Liver (tissue), 9 donors: ENCODE data around the gene HAND2. TPM values are rescaled to one million over a fixed set of nuclear protein-coding genes. Genes with fewer than 3 reads are reported as not detected.
A peak's percentile ranks its signal among the peaks of the same experiment; 100 is the strongest.

Experiments used
- DNase-seq: peaks from one replicate; pipeline ENCODE4 v3.0.0-alpha.2; 2017; ENCODE audit warnings: low spot score
- H3K27ac ChIP-seq, 2 donors: one replicate each; pipeline ENCODE4 v1.7.0; 2013; ENCODE audit warnings: inconsistent platforms in 2 of 2, low read length in 2 of 2, control low read depth in 1 of 2, low read depth in 1 of 2, mild to moderate bottlenecking in 1 of 2
- H3K27me3 ChIP-seq, 4 donors: one replicate each; pipeline versions ENCODE4 v1.6.1 to v1.7.0; 2013; ENCODE audit warnings: low read length in 3 of 4, inconsistent platforms in 1 of 4, mild to moderate bottlenecking in 1 of 4, moderate library complexity in 1 of 4; ENCODE audit not compliant: control insufficient read depth in 4 of 4, insufficient read depth in 4 of 4
- H3K36me3 ChIP-seq, 4 donors: one replicate each; pipeline versions ENCODE4 v1.6.1 to v1.7.0; 2013; ENCODE audit warnings: low read length in 3 of 4, mild to moderate bottlenecking in 3 of 4, low read depth in 1 of 4, moderate library complexity in 1 of 4; ENCODE audit not compliant: control insufficient read depth in 4 of 4, insufficient read depth in 3 of 4
- H3K4me1 ChIP-seq, 4 donors: one replicate each; pipeline versions ENCODE4 v1.6.1 to v1.7.0; 2013; ENCODE audit warnings: low read length in 3 of 4, mild to moderate bottlenecking in 3 of 4, moderate library complexity in 1 of 4; ENCODE audit not compliant: control insufficient read depth in 4 of 4, insufficient read depth in 4 of 4
- H3K4me3 ChIP-seq, 3 donors: one replicate each; pipeline versions ENCODE4 v1.6.1 to v1.7.0; 2013; ENCODE audit warnings: low read length in 3 of 3, control low read depth in 1 of 3, low read depth in 1 of 3, mild to moderate bottlenecking in 1 of 3
- H3K9ac ChIP-seq, 2 donors: one replicate each; pipeline ENCODE4 v1.7.0; 2013; ENCODE audit warnings: low read length in 2 of 2, mild to moderate bottlenecking in 2 of 2, moderate library complexity in 2 of 2, control low read depth in 1 of 2, low read depth in 1 of 2
- H3K9me3 ChIP-seq, 4 donors: one replicate each; pipeline versions ENCODE4 v1.6.1 to v1.7.0; 2013; ENCODE audit warnings: low read length in 3 of 4; ENCODE audit not compliant: control insufficient read depth in 4 of 4
- ATF3 ChIP-seq: IDR thresholded peaks from 2 replicates; pipeline ENCODE4 v1.6.1; 2016; ENCODE audit warnings: antibody characterized with exemption
- CTCF ChIP-seq: fragments of 150-350 bp; IDR thresholded peaks from 2 replicates; pipeline ENCODE4 v1.5.1; 2017; ENCODE audit warnings: improper control_type of control experiment, low read depth, low read length; ENCODE audit not compliant: missing input control
- EGR1 ChIP-seq, 2 donors: IDR thresholded peaks; 2 replicates each; pipeline ENCODE4 v1.6.1; 2016 to 2018; ENCODE audit warnings: antibody characterized with exemption in 2 of 2, low read depth in 2 of 2
- FOXA2 ChIP-seq: IDR thresholded peaks from 2 replicates; pipeline ENCODE4 v1.6.1; 2016; ENCODE audit warnings: antibody characterized with exemption
- HNF4G ChIP-seq: IDR thresholded peaks from 2 replicates; pipeline ENCODE4 v1.6.1; 2016; ENCODE audit warnings: antibody characterized with exemption
- JUND ChIP-seq, 2 donors: IDR thresholded peaks; 2 replicates each; pipeline ENCODE4 v1.6.1; 2016; ENCODE audit warnings: antibody characterized with exemption in 2 of 2
- NR2F2 ChIP-seq: IDR thresholded peaks from 2 replicates; pipeline ENCODE4 v1.6.1; 2016; ENCODE audit warnings: antibody characterized with exemption
- RAD21 ChIP-seq, 2 donors: IDR thresholded peaks; 2 replicates each; pipeline ENCODE4 v1.6.1; 2016; ENCODE audit warnings: antibody characterized with exemption in 2 of 2, mild to moderate bottlenecking in 2 of 2
- RXRA ChIP-seq, 2 donors: IDR thresholded peaks; 2 replicates each; pipeline ENCODE4 v1.6.1; 2017 to 2018; ENCODE audit warnings: antibody characterized with exemption in 2 of 2, mild to moderate bottlenecking in 1 of 2
- SP1 ChIP-seq: IDR thresholded peaks from 2 replicates; pipeline ENCODE4 v1.6.1; 2018; ENCODE audit warnings: antibody characterized with exemption, mild to moderate bottlenecking
- TAF1 ChIP-seq: conservative IDR thresholded peaks from 2 replicates; pipeline ENCODE4 v1.6.1; 2016; ENCODE audit warnings: antibody characterized with exemption, mild to moderate bottlenecking
- YY1 ChIP-seq: IDR thresholded peaks from 2 replicates; pipeline ENCODE4 v1.6.1; 2016; ENCODE audit warnings: antibody characterized with exemption, mild to moderate bottlenecking
- WGBS: extraction: QIAGEN DNeasy Blood & Tissue Kit; methylation state at CpG from one replicate; pipeline ENCODE4 v1.1.7; 2013; 5-methylcytosine and 5-hydroxymethylcytosine counted together
- polyA plus RNA-seq, 2 donors: library from polyadenylated mRNA; stranded (reverse) in 1 of 2; unstranded in 1 of 2; fragments of 200-250 nt in 1 of 2; fragments of >200 nt in 1 of 2; fragmentation: Nextera tagmentation in 1 of 2; extraction: Ambion mirVana in 1 of 2; gene quantifications; one replicate each; pipeline versions ENCODE4 v1.2.1 to v1.2.3, GENCODE V29; 2013 to 2015
- total RNA-seq, 2 donors: library from RNA; depleted of rRNA; stranded (reverse); fragments of >200 nt; gene quantifications; one replicate each; pipeline ENCODE4 v1.2.3, GENCODE V29; 2014
- TF ChIP-seq, protein P1 (sequence below): IDR thresholded peaks from 2 replicates; pipeline ENCODE4 v1.6.1; 2016; ENCODE audit warnings: antibody characterized with exemption
- TF ChIP-seq, protein P2 (sequence below): IDR thresholded peaks from 2 replicates; pipeline ENCODE4 v1.6.1; 2016; ENCODE audit warnings: antibody characterized with exemption
- donor health status: healthy.
- donor health status: healthy.
- donor health status: healthy.
- donor health status: healthy.
- donor health status: healthy.

Gene HAND2
- total and polyA plus RNA-seq, 4 donors: 2.1 to 4.7 (median 3.7) TPM

GRCh38 chr4:173526027-173526482 is 4.0 kb downstream of the HAND2 start:
- Histone ChIP-seq H3K9me3 (no peaks in the 10 kb centered on the region), H3K9ac (no peak overlapping the region), H3K27ac (peak overlapping the region; percentile 42 to 60), H3K4me1 (peaks cover 12 to 32% (median 19%) of the 10 kb centered on the region in 4 donors), H3K27me3 (peaks cover 8 to 30% (median 23%) of the 10 kb centered on the region in 4 donors), H3K4me3 (peak overlapping the region in 1 of 3 donors; percentile 45), H3K36me3 (no peaks in the 10 kb centered on the region)
- DNase-seq: no peak
- TF ChIP-seq EGR1 (IDR thresholded peaks at IDR 0.05; ENCODE audit: low read depth in 2 of 2): no peak
- no peak for TF ChIP-seq HNF4G
- TF ChIP-seq FOXA2: no peak
- TF ChIP-seq TAF1: no peak
- TF ChIP-seq YY1: no peak
- no peak for TF ChIP-seq NR2F2
- no peak for TF ChIP-seq JUND (IDR thresholded peaks at IDR 0.05)
- TF ChIP-seq ATF3: no peak
- TF ChIP-seq SP1: no peak
- no peak for TF ChIP-seq RXRA (IDR thresholded peaks at IDR 0.05)
- 17% methylated on average over 10 of the region's 10 CpGs for WGBS

DNA sequence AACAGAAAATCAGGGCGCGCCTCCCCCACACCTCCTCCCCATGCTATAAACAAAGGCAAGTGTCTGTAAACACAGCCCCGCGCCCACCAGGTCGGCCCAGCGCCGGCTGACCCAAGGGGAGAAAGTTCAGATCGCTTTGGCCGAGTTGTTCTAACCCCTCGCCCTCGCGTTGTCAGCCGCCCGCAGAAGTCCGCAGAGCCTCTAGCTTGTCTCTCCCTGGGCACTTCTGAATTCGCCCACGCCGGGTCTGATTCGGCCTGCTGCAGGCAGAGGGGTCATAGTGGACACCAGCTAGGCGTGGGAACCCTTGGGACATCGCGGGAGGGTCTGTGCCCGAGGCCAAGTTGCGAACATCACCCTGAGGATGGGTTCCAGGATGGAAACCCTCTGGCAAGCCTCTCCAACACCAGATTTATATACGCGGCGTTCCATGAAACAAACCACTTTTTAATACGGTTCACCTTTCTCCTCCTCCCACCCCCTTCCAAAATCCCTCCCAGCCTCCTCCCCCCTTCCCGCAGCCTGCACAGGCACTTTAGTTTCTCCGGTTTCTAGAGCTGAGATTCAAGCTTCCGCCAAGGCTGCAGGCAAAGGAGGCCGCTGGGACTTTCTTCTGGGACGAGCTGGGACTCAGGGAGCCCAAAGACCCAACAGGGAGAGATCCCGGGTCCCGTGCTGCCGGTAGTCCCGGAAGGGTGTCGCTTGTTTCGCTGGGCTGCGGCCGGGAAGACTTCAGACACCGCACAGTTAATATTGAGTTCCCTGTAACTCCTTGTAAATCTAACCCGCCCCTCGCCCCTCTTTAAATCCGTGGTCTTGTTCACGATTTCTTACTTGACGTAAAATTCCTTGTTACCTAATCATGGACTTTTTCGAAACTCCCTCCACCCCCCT is 4.7 kb downstream of the HAND2 start:
- 7% methylated on average over 48 of the region's 48 CpGs for WGBS
- Histone ChIP-seq H3K27me3 (peaks cover 8 to 32% (median 24%) of the 10 kb centered on the region in 4 donors), H3K4me3 (peak overlapping the region in 1 of 3 donors; percentile 45), H3K9me3 (no peaks in the 10 kb centered on the region), H3K9ac (no peak overlapping the region), H3K4me1 (peaks cover 12 to 32% (median 18%) of the 10 kb centered on the region in 4 donors), H3K36me3 (no peaks in the 10 kb centered on the region), H3K27ac (peak overlapping the region in 1 of 2 donors; percentile 60)
- TF ChIP-seq NR2F2: no peak
- no peak for TF ChIP-seq YY1
- TF ChIP-seq TAF1: no peak
- TF ChIP-seq RAD21 (IDR thresholded peaks at IDR 0.05): no peak
- TF ChIP-seq, protein P1, sequence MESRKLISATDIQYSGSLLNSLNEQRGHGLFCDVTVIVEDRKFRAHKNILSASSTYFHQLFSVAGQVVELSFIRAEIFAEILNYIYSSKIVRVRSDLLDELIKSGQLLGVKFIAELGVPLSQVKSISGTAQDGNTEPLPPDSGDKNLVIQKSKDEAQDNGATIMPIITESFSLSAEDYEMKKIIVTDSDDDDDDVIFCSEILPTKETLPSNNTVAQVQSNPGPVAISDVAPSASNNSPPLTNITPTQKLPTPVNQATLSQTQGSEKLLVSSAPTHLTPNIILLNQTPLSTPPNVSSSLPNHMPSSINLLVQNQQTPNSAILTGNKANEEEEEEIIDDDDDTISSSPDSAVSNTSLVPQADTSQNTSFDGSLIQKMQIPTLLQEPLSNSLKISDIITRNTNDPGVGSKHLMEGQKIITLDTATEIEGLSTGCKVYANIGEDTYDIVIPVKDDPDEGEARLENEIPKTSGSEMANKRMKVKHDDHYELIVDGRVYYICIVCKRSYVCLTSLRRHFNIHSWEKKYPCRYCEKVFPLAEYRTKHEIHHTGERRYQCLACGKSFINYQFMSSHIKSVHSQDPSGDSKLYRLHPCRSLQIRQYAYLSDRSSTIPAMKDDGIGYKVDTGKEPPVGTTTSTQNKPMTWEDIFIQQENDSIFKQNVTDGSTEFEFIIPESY: no peak
- TF ChIP-seq HNF4G: no peak
- no peak for TF ChIP-seq JUND (IDR thresholded peaks at IDR 0.05)
- DNase-seq: no peak

- Histone ChIP-seq H3K27me3 (peaks cover 6 to 36% (median 22%) of the 10 kb centered on the region in 4 donors), H3K36me3 (no peaks in the 10 kb centered on the region), H3K9ac (no peak overlapping the region), H3K4me3 (peak overlapping the region in 1 of 3 donors; percentile 45), H3K4me1 (peaks cover 8 to 26% (median 15%) of the 10 kb centered on the region in 4 donors), H3K27ac (peak overlapping the region in 1 of 2 donors; percentile 79), H3K9me3 (no peaks in the 10 kb centered on the region)
- no peak for TF ChIP-seq CTCF
- TF ChIP-seq NR2F2: no peak
- TF ChIP-seq, protein P2, sequence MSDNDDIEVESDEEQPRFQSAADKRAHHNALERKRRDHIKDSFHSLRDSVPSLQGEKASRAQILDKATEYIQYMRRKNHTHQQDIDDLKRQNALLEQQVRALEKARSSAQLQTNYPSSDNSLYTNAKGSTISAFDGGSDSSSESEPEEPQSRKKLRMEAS: no peak
- TF ChIP-seq FOXA2: no peak
- TF ChIP-seq, protein P1: no peak
- WGBS: 21% methylated on average over 25 of the region's 25 CpGs
- no peak for DNase-seq
Observed at GRCh38 chr4:173524218-173525117, 5.6 kb downstream of the HAND2 start.
